NCI-H2029 treated with DMSO at 0.1 percent for 48 hours (cell line): ENCODE results near the gene PITX1.
"Not testable (repeated sequence)": the region's sequence is repeated elsewhere in the genome, so short reads cannot be mapped to it uniquely, and the experiment has no call there.

Experiments used
- DNase-seq: peaks from one replicate; lab custom pipeline; 2025; lab: John Stamatoyannopoulos, UW

The PITX1 gene

GRCh38 chr5:135033901-135034235, at the start of gene PITX1:
Gene PITX1 (minus strand): TSS chr5:135034228. CDS start chr5:135033881, 347 bp downstream.
- DNase-seq = no peak

- DNase-seq = not testable (repeated sequence)
These were observed 49.3 kb upstream of the PITX1 start for GRCh38 chr5:135083334-135083733.

DNA sequence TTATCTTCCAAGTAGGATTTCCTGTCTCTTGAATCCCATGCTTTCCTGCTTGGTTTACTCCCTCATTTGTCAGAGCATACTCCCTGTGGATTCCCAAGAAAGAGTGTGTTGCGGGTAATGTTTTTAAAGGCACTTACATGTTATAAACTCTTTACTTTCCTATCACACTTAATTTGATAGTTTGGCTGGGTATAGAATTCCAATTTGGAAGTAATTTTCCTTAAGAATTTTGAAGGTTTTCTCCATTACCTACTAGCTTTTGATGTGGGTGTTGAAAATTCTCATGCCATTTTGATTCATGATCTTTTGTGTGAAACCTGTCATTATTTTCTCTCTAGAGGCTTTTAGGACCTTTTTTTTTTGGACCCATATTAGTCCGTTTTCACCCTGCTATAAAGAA, 47.2 kb upstream of the PITX1 start:
- no peak for DNase-seq

DNA sequence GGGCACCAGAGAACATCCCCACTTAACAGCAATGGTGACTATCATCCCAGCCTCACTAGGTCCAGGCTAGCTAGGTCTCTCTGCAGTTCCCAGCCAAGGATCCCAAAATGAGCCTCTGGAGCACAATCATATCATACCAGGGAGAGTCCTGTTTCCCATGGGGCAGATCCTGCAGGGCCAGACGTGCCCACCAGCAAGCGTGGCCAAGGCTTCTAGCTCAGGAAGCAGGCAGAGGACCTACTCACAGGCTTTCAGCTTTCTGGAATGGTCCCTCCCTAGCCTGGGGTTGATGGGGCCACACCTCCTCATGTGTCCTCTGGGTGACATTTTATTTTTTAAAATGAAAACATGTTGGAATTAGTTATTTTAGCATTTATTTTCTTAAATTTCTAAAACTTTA, 45.7 kb upstream of the PITX1 start:
- DNase-seq = no peak

- DNase-seq = no peak
These were observed 45.2 kb upstream of the PITX1 start for GRCh38 chr5:135079099-135079681.

DNA sequence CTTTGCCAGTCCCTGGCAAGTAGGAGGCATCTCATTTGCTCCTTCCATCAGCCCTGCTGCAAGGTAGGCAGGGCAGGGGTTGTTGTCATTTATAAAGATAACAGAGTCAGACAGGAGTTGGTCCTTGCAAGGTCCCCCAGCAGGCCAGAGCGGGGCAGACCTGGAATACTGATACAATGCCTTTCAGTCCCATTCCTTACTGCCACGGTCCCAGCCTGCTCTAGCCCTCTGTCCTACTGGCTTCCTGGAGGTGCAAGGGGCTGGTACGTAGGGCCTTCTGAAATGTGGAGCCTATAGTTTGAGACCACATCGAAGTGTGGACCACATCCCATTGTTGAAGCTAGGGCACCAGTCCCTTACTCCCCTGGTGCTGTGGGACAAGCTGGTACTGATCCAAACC, 42.8 kb upstream of the PITX1 start:
- DNase-seq = no peak

DNA sequence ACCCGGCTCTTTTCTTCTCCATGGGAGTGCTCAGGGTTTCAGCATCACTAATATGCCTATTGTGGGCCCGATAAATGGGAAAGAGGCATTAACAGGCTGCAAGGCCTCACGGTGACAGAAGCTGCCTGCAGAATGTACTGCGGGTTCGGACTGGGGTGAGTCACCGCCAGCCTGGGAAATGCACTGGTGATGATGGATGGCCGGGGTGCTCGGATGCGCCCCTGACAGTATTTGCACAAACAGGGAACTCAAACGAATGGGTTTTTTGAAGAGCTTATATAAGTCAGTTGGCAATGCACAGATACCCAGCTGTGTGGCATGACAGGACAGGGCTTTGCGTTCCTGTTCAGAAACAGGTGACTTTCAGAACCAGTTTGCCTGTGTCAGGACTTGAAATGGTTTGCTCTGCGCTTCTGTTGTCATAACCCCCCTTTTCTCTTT, 42.0 kb upstream of the PITX1 start:
- no peak for DNase-seq

- no peak for DNase-seq
These were observed 41.6 kb upstream of the PITX1 start for GRCh38 chr5:135075621-135076020.

DNA sequence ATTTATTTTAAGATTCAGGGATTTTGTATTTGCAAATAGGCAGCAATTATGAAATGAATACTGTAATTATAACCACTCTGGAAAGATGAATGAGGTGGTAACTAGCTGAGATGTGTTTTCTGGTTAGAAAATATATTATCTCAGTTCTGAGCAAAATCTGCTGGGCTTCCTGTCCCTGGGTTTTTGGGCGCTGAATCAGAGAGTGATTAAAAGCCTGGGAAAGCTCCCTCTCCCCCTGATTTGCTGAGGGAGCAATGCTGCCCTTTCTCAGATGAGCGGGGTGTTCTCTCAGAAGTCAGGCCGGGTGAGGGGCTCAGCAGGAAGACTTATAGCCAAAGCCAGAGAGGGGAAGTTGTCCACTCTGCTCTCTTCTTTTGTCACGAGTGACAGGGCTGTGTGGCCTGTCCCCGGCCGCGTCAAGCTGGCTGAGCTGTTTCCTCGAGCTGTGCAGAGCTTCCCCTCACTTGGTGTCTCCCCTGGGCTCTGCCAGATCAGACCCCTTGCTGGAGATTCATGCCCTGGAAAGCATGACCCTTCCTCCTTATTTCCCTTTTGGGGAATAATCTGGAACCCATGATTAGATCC, 39.8 kb upstream of the PITX1 start:
- no peak for DNase-seq

- no peak for DNase-seq
These were observed 38.6 kb upstream of the PITX1 start for GRCh38 chr5:135072387-135073281.

DNA sequence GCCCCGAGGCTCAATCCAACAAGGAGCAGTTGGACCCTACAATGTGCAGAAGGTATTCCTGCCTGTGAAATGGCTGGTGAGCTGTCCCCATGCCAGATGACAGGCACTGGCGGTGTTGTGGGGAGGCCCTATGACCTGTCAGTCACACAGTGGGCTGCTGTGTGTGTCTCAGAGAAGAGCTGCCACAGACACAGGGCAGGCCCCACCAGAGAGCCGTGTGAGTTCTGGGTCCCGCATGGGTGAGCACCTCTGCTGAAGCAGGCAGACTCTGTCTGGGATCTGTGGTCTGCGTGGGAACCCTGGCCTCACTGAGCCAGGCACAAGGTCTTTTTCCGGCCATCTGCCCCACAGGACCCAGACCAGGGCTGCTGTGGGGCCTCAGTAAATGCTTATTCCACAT, 37.3 kb upstream of the PITX1 start:
- no peak for DNase-seq

DNA sequence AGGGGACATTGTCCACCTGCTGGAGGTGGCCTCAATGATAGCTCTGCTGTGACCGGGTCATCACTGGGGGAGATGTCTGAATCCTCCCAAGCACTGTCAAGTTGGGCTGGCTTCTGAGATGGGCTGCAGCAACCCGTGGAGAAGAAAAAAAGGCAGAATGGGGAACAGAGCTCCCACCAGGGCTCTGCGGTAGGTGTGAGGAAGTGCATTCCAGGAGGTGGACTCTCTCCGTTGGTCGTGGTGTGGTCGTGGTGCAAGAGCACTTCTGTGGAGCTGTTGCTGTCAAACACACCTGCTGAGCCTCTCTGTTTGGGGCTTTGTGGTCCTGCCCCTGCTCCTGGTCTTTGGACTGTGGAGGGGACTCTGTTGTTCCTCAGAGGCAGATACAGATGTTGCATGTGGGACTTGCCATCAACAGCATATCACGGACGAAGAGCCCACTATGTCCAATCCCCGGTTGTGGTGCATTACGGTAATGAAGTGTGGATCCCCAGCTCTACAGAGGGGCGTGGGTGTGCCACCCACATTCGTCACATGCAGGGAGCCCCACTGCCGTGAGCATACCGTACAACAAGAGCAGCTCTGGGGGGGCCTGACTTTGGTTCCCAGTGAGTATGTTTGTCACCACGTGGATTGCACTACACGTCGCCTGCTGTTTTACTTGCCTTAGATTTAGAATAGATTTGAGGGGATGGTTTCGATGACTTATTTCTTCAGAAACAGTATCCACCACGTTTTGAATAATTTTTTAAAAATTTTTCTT, 36.0 kb upstream of the PITX1 start:
- DNase-seq = no peak

DNA sequence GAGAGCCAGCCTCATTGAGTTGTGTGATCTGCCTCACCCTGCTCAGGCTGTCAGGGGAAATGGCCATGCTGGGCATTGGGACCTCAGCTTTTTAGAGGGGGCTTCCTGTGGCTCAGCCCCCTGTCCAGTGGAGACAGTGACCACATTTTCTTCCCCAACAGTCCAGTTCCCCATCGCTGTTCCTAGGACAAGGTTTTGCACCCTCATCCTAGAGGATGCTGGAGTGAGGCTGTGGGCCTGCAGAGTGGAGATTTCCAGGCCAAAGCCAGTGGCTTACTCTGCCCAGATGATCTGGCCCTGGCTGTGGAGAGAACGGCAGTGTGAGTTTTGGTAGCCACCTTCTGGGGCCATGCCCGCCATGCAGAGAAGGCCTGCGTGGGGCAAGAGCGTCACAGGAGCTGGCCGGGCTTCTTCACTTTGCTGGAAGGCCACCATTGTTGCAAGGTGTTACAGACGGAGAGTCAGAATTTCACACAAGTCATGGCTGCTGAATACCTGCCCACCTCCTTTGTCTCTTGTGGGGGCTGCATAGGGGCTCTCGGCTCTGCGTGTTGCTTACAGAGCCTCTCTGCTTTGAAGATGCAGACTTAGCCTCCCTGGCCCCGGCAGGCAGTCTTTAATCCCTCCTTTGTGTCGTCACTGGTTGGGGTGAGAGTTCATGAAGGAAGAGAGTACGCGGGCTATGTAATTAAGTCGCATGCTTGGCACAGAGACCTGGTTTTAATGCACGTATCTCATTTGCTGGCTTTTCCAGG, 35.2 kb upstream of the PITX1 start:
- no peak for DNase-seq

- DNase-seq = no peak
These were observed 33.6 kb upstream of the PITX1 start for GRCh38 chr5:135067587-135067986.

DNA sequence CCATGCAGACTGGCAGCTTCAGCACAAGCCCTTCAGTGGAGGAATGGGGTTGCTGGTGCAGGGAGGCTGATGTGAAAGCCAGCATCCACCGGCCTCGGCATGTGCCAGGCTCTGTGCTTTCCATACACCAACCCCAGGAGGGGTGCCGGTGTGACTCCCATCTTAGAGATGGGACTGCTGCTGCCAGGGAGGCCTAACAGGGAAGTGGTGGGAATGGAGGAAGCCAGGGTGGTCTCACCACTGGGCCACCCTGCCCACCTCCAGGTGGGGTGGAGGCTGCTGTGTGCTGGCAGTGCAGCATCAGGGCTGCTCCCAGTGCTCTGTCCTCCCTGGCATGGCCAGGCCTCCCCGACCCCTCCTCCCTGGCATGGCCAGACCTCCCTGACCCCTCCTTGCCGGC, 32.8 kb upstream of the PITX1 start:
- DNase-seq = no peak

- no peak for DNase-seq
These were observed 31.6 kb upstream of the PITX1 start for GRCh38 chr5:135065306-135066265.

DNA sequence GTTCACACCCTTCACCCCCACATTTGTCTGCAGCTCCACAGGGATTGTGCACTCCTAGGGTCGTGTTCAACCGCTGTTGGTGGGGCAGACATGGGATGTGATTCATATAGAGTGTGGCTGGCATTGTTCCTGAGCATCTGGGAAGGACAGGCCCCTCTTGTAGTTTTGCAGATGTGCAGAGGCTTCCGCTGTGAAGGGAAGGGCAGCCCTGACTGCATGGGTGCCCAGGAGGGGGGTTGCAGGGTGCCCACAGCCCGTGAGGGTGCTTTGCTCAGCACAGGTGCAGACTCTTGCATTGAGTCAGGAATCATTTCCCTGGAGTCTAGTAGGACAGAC, 30.2 kb upstream of the PITX1 start:
- DNase-seq = no peak

- no peak for DNase-seq
These were observed 29.6 kb upstream of the PITX1 start for GRCh38 chr5:135063511-135064234.

DNA sequence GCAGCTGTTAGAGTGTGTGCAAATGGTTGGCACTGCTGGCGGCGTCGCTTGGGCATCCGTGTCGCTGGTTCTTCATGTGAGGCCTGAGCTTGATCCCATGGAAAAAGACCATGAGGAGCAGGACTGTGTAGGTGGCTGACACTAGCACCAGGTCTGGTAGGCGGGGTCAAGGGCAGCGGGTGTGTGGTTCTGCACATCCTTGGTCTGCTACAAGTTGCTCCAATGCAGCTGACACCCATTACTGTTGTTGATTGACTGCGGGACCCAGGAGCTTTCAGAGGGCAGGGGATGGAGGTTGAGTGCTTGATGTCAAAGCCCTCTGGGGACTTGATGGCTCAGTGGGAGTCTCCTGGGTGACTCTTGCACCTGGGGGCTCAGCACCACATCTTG, 29.0 kb upstream of the PITX1 start:
- DNase-seq = no peak
